Gastroesophageal sphincter (tissue), 3 donors: Measurements from ENCODE around the gene SCGB1A1.

ENCODE experiments used
- CTCF ChIP-seq, 4 experiments: fragments of 200-600 bp in 2 of 4; fragments of 450-650 bp in 2 of 4; sonication (generic) in 1 of 4; IDR thresholded peaks; one replicate each; pipeline ENCODE4 v1.5.1; 2017 to 2019; ENCODE audit warnings: antibody characterized with exemption in 4 of 4, mild to moderate bottlenecking in 2 of 4, moderate library complexity in 2 of 4
- POLR2A ChIP-seq, 2 donors: fragments of 450-650 bp; IDR thresholded peaks; one replicate each; pipeline ENCODE4 v1.6.1; 2017; ENCODE audit warnings: antibody characterized with exemption in 2 of 2, mild to moderate bottlenecking in 2 of 2, moderate library complexity in 1 of 2

- TF ChIP-seq CTCF (IDR thresholded peaks at IDR 0.05), result no peak
- no peak for TF ChIP-seq POLR2A (IDR thresholded peaks at IDR 0.05)
Observed at GRCh38 chr11:62419314-62419929, 589 bp downstream of the SCGB1A1 start.
